IMR-90 (cell line): ENCODE data around the gene BCAS1.

Experiments
- BHLHE40 ChIP-seq: fragments of 150-350 bp; IDR thresholded peaks from 2 replicates; pipeline ENCODE4 v1.6.1; 2016; ENCODE audit warnings: mild to moderate bottlenecking, low read depth, low read length
- CEBPB ChIP-seq: IDR thresholded peaks from 2 replicates; pipeline ENCODE4 v1.6.1; 2012; ENCODE audit warnings: low read depth, low read length, improper control_type of control experiment
- CHD1 ChIP-seq: IDR thresholded peaks from 2 replicates; pipeline ENCODE4 v1.6.1; 2012; ENCODE audit warnings: low read depth, low read length, improper control_type of control experiment
- MXI1 ChIP-seq: IDR thresholded peaks from 2 replicates; pipeline ENCODE4 v1.6.1; 2012; ENCODE audit warnings: low read depth, mild to moderate bottlenecking, low read length, moderate library complexity, borderline replicate concordance
- POLR2A ChIP-seq: IDR thresholded peaks from 2 replicates; pipeline ENCODE4 v1.6.1; 2012; ENCODE audit warnings: mild to moderate bottlenecking, low read depth, low read length
- RAD21 ChIP-seq: IDR thresholded peaks from 2 replicates; pipeline ENCODE4 v1.6.1; 2012; ENCODE audit warnings: low read length, improper control_type of control experiment
- RCOR1 ChIP-seq: IDR thresholded peaks from 2 replicates; pipeline ENCODE4 v1.6.1; 2012; ENCODE audit warnings: mild to moderate bottlenecking, low read length, improper control_type of control experiment; ENCODE audit not compliant: insufficient replicate concordance
- SMC3 ChIP-seq: fragments of 150-350 bp; IDR thresholded peaks from 2 replicates; pipeline ENCODE4 v1.6.1; 2016; ENCODE audit warnings: low read depth, mild to moderate bottlenecking, antibody characterized with exemption, low read length, moderate library complexity
- TF ChIP-seq, protein P1 (sequence below): conservative IDR thresholded peaks from 2 replicates; pipeline ENCODE4 v1.5.1; 2012; ENCODE audit warnings: mild to moderate bottlenecking, low read depth, low read length, improper control_type of control experiment
- TF ChIP-seq, protein P2 (sequence below): fragments of 150-350 bp; IDR thresholded peaks from 2 replicates; pipeline ENCODE4 v1.6.1; 2017; ENCODE audit warnings: mild to moderate bottlenecking, antibody characterized with exemption, low read length, low read depth

DNA sequence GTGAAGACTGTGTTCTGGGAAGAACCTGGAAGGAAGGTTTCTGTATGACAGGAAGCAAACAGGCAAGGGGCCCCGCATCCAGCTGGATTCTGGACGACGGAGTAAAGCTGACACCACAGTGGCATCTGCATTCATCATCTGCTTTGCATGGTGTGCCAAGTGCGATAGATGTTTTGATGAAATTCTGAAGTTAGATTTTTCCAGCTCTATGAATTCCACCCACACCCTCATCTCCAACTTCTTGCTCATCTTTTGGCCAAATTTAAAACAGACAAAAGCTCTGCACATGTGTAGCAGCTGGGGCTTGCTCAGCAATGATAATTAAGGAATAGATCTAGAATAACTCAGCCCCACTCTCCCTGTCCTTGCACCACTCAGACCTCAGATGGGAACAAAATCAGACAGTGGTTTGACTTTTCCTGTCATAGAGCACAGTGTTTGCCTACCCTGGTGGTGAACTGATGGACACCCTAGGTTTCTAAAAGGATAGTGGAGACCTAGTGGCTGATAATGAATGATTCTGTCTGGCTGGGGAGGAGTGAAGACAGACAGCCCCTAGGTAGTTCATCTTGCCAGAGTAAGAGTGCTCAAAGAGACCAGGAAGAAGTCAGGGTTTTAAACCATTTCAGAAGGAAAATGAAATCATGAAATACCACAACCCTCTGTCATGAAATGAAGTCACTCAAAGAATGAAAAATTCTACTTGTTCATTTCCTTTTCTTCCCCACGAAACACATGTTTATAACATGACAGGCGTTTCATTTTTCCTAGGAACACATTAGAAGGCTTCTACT is 85.8 kb downstream of the BCAS1 start:
- TF ChIP-seq RAD21 (no peak), POLR2A (no peak), CEBPB (no peak), CHD1 (no peak), SMC3 (no peak), BHLHE40 (no peak), MXI1 (no peak), RCOR1 (no peak)
- TF ChIP-seq, protein P1, sequence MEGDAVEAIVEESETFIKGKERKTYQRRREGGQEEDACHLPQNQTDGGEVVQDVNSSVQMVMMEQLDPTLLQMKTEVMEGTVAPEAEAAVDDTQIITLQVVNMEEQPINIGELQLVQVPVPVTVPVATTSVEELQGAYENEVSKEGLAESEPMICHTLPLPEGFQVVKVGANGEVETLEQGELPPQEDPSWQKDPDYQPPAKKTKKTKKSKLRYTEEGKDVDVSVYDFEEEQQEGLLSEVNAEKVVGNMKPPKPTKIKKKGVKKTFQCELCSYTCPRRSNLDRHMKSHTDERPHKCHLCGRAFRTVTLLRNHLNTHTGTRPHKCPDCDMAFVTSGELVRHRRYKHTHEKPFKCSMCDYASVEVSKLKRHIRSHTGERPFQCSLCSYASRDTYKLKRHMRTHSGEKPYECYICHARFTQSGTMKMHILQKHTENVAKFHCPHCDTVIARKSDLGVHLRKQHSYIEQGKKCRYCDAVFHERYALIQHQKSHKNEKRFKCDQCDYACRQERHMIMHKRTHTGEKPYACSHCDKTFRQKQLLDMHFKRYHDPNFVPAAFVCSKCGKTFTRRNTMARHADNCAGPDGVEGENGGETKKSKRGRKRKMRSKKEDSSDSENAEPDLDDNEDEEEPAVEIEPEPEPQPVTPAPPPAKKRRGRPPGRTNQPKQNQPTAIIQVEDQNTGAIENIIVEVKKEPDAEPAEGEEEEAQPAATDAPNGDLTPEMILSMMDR = no peak
- TF ChIP-seq, protein P2, sequence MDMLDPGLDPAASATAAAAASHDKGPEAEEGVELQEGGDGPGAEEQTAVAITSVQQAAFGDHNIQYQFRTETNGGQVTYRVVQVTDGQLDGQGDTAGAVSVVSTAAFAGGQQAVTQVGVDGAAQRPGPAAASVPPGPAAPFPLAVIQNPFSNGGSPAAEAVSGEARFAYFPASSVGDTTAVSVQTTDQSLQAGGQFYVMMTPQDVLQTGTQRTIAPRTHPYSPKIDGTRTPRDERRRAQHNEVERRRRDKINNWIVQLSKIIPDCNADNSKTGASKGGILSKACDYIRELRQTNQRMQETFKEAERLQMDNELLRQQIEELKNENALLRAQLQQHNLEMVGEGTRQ = no peak
